ENCODE data around the gene DCUN1D3. TPM values are rescaled to one million over a fixed set of nuclear protein-coding genes. Genes with fewer than 3 reads are reported as not detected.

The DCUN1D3 gene
- total and polyA plus RNA-seq, 2 experiments from 2014 or later: 8.5 to 13.7 TPM

DNA sequence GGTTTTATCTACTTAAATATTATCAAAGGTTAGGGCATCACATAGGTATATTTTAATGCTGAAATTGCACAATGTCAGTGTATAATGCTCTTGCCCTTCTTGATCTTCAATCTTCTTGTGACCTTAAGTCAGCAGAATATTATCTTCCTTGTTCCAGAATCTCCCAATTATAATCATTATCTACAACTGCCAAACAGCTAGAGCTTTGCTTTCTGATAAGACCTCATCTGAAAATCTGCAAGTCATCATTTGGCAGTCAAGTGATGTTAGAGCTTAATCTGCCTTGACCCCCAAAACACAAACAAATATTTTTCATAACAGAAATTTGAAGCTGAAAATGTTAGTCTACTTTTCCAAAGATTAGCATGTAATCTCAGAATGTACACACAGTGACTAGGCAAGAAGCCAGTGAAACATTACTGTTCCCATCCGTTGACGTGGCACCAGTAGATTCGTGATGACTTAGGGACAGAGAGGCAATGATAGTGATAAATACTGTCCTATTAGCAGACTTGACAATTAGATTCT lies 74.1 kb downstream of the DCUN1D3 start:
- H3K4me1 Mint-ChIP-seq: no peaks in the 10 kb centered on the region
- H3K27ac Mint-ChIP-seq: no peak overlapping the region
- Histone ChIP-seq H2AFZ (no peak overlapping the region), H3K36me3 (ENCODE audit: insufficient read depth) (peaks cover 10% of the 10 kb centered on the region; the same call in 1 of the 2 replicates), H3K4me2 (no peak overlapping the region), H3K27me3 (ENCODE audit: insufficient read depth) (no peaks in the 10 kb centered on the region), H4K20me1 (replicated peaks; ENCODE audit: insufficient read depth) (no peaks in the 10 kb centered on the region), H3K9me2 (ENCODE audit: insufficient read depth) (no peaks in the 10 kb centered on the region), H3F3A (replicated peaks; ENCODE audit: low read depth) (no peaks in the 10 kb centered on the region), H3K27ac (ENCODE audit: low read depth) (no peak overlapping the region), H3K4me1 (ENCODE audit: insufficient read depth) (no peaks in the 10 kb centered on the region), H3K79me2 (replicated peaks; ENCODE audit: insufficient read depth) (no peaks in the 10 kb centered on the region), H3K4me3 (no peak overlapping the region)
- DNase-seq (ENCODE audit: low spot score): no peak
- H3K4me3 Mint-ChIP-seq: no peak overlapping the region
- no peaks in the 10 kb centered on the region for H3K9me3 Mint-ChIP-seq
- TF ChIP-seq CREB1 (CRISPR knock-in tag; IDR thresholded peaks at IDR 0.05; ENCODE audit: low read depth): no peak
- TF ChIP-seq, protein P1, sequence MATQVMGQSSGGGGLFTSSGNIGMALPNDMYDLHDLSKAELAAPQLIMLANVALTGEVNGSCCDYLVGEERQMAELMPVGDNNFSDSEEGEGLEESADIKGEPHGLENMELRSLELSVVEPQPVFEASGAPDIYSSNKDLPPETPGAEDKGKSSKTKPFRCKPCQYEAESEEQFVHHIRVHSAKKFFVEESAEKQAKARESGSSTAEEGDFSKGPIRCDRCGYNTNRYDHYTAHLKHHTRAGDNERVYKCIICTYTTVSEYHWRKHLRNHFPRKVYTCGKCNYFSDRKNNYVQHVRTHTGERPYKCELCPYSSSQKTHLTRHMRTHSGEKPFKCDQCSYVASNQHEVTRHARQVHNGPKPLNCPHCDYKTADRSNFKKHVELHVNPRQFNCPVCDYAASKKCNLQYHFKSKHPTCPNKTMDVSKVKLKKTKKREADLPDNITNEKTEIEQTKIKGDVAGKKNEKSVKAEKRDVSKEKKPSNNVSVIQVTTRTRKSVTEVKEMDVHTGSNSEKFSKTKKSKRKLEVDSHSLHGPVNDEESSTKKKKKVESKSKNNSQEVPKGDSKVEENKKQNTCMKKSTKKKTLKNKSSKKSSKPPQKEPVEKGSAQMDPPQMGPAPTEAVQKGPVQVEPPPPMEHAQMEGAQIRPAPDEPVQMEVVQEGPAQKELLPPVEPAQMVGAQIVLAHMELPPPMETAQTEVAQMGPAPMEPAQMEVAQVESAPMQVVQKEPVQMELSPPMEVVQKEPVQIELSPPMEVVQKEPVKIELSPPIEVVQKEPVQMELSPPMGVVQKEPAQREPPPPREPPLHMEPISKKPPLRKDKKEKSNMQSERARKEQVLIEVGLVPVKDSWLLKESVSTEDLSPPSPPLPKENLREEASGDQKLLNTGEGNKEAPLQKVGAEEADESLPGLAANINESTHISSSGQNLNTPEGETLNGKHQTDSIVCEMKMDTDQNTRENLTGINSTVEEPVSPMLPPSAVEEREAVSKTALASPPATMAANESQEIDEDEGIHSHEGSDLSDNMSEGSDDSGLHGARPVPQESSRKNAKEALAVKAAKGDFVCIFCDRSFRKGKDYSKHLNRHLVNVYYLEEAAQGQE (IDR thresholded peaks at IDR 0.05; ENCODE audit: unreplicated experiment): no peak
- no peak for TF ChIP-seq EZH2phosphoT487 (IDR thresholded peaks at IDR 0.05; ENCODE audit: unreplicated experiment)
- TF ChIP-seq, protein P2, sequence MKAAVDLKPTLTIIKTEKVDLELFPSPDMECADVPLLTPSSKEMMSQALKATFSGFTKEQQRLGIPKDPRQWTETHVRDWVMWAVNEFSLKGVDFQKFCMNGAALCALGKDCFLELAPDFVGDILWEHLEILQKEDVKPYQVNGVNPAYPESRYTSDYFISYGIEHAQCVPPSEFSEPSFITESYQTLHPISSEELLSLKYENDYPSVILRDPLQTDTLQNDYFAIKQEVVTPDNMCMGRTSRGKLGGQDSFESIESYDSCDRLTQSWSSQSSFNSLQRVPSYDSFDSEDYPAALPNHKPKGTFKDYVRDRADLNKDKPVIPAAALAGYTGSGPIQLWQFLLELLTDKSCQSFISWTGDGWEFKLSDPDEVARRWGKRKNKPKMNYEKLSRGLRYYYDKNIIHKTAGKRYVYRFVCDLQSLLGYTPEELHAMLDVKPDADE (IDR thresholded peaks at IDR 0.05): no peak
- TF ChIP-seq POLR2AphosphoS5 (IDR thresholded peaks at IDR 0.05; ENCODE audit: low read depth): no peak
- TF ChIP-seq NANOG (IDR thresholded peaks at IDR 0.05; ENCODE audit: borderline replicate concordance): no peak
- TF ChIP-seq, protein P3, sequence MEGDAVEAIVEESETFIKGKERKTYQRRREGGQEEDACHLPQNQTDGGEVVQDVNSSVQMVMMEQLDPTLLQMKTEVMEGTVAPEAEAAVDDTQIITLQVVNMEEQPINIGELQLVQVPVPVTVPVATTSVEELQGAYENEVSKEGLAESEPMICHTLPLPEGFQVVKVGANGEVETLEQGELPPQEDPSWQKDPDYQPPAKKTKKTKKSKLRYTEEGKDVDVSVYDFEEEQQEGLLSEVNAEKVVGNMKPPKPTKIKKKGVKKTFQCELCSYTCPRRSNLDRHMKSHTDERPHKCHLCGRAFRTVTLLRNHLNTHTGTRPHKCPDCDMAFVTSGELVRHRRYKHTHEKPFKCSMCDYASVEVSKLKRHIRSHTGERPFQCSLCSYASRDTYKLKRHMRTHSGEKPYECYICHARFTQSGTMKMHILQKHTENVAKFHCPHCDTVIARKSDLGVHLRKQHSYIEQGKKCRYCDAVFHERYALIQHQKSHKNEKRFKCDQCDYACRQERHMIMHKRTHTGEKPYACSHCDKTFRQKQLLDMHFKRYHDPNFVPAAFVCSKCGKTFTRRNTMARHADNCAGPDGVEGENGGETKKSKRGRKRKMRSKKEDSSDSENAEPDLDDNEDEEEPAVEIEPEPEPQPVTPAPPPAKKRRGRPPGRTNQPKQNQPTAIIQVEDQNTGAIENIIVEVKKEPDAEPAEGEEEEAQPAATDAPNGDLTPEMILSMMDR (conservative IDR thresholded peaks at IDR 0.05; ENCODE audit: low read depth in 2 of 2): no peak
- no peak for TF ChIP-seq ZNF114 (CRISPR knock-in tag; IDR thresholded peaks at IDR 0.05)
- no peak for TF ChIP-seq ZNF331 (CRISPR knock-in tag; IDR thresholded peaks at IDR 0.05; ENCODE audit: low read depth)
- TF ChIP-seq EZH2 (IDR thresholded peaks at IDR 0.05; ENCODE audit: low read depth, unreplicated experiment): no peak
- TF ChIP-seq STAT1 (IDR thresholded peaks at IDR 0.05; ENCODE audit: unreplicated experiment): no peak
- no peak for TF ChIP-seq JUNB (IDR thresholded peaks at IDR 0.05; ENCODE audit: unreplicated experiment)
- TF ChIP-seq, protein P4, sequence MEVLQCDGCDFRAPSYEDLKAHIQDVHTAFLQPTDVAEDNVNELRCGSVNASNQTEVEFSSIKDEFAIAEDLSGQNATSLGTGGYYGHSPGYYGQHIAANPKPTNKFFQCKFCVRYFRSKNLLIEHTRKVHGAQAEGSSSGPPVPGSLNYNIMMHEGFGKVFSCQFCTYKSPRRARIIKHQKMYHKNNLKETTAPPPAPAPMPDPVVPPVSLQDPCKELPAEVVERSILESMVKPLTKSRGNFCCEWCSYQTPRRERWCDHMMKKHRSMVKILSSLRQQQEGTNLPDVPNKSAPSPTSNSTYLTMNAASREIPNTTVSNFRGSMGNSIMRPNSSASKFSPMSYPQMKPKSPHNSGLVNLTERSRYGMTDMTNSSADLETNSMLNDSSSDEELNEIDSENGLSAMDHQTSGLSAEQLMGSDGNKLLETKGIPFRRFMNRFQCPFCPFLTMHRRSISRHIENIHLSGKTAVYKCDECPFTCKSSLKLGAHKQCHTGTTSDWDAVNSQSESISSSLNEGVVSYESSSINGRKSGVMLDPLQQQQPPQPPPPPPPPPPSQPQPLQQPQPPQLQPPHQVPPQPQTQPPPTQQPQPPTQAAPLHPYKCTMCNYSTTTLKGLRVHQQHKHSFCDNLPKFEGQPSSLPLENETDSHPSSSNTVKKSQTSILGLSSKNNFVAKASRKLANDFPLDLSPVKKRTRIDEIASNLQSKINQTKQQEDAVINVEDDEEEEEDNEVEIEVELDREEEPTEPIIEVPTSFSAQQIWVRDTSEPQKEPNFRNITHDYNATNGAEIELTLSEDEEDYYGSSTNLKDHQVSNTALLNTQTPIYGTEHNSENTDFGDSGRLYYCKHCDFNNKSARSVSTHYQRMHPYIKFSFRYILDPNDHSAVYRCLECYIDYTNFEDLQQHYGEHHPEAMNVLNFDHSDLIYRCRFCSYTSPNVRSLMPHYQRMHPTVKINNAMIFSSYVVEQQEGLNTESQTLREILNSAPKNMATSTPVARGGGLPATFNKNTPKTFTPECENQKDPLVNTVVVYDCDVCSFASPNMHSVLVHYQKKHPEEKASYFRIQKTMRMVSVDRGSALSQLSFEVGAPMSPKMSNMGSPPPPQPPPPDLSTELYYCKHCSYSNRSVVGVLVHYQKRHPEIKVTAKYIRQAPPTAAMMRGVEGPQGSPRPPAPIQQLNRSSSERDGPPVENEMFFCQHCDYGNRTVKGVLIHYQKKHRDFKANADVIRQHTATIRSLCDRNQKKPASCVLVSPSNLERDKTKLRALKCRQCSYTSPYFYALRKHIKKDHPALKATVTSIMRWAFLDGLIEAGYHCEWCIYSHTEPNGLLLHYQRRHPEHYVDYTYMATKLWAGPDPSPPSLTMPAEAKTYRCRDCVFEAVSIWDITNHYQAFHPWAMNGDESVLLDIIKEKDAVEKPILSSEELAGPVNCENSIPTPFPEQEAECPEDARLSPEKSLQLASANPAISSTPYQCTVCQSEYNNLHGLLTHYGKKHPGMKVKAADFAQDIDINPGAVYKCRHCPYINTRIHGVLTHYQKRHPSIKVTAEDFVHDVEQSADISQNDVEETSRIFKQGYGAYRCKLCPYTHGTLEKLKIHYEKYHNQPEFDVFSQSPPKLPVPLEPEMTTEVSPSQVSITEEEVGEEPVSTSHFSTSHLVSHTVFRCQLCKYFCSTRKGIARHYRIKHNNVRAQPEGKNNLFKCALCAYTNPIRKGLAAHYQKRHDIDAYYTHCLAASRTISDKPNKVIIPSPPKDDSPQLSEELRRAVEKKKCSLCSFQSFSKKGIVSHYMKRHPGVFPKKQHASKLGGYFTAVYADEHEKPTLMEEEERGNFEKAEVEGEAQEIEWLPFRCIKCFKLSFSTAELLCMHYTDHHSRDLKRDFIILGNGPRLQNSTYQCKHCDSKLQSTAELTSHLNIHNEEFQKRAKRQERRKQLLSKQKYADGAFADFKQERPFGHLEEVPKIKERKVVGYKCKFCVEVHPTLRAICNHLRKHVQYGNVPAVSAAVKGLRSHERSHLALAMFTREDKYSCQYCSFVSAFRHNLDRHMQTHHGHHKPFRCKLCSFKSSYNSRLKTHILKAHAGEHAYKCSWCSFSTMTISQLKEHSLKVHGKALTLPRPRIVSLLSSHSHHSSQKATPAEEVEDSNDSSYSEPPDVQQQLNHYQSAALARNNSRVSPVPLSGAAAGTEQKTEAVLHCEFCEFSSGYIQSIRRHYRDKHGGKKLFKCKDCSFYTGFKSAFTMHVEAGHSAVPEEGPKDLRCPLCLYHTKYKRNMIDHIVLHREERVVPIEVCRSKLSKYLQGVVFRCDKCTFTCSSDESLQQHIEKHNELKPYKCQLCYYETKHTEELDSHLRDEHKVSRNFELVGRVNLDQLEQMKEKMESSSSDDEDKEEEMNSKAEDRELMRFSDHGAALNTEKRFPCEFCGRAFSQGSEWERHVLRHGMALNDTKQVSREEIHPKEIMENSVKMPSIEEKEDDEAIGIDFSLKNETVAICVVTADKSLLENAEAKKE (CRISPR knock-in tag; IDR thresholded peaks at IDR 0.05): no peak
- peaks cover 2% of the 10 kb centered on the region for H3K27me3 Mint-ChIP-seq (ENCODE audit: insufficient read depth, low read depth, poor library complexity)
- ATAC-seq: no peak
- H3K36me3 Mint-ChIP-seq (ENCODE audit: low read depth): peaks cover 11% of the 10 kb centered on the region; the same call in 2 of the 3 replicates
